Muscle of leg (tissue), 11 donors: ENCODE measurements around the gene PCDHAC2. TPM values are rescaled to one million over a fixed set of nuclear protein-coding genes. Genes with fewer than 3 reads are reported as not detected.

Experiments used
- DNase-seq: peaks from one replicate; pipeline ENCODE4 v3.0.0; 2013
- H3K27ac ChIP-seq: one replicate; pipeline ENCODE4 v1.5.1; 2013; ENCODE audit warnings: mild to moderate bottlenecking, low read length, control low read depth
- H3K27me3 ChIP-seq: one replicate; pipeline ENCODE4 v1.6.1; 2013; ENCODE audit warnings: low read length; ENCODE audit not compliant: control insufficient read depth, insufficient read depth
- H3K36me3 ChIP-seq: one replicate; pipeline ENCODE4 v1.6.1; 2013; ENCODE audit warnings: low read length; ENCODE audit not compliant: control insufficient read depth, insufficient read depth
- H3K4me1 ChIP-seq: one replicate; pipeline ENCODE4 v1.6.1; 2013; ENCODE audit warnings: low read length; ENCODE audit not compliant: control insufficient read depth, insufficient read depth
- H3K4me3 ChIP-seq: one replicate; pipeline ENCODE4 v1.5.1; 2013; ENCODE audit warnings: low read length, control low read depth
- H3K9me3 ChIP-seq: replicated peaks from 2 replicates; pipeline ENCODE4 v1.6.1; 2013; ENCODE audit warnings: low read depth, low read length; ENCODE audit not compliant: control insufficient read depth
- WGBS: methylation state at CpG from one replicate; pipeline ENCODE4 v1.1.5; 2013; ENCODE audit warnings: missing lambda C conversion rate; ENCODE audit not compliant: insufficient coverage; 5-methylcytosine and 5-hydroxymethylcytosine counted together
- polyA plus RNA-seq, 8 donors: library from polyadenylated mRNA; unstranded; fragments of 120-200 nt; gene quantifications; one replicate each; pipeline versions ENCODE4 v1.2.1 to v1.2.3, GENCODE V29; 2013; ENCODE audit warnings: inconsistent platforms in 1 of 8, low replicate concordance in 1 of 8; ENCODE audit not compliant: insufficient read length in 8 of 8, insufficient read depth in 1 of 8
- total RNA-seq: library from RNA; stranded (reverse); fragments of 120-200 nt; gene quantifications from one replicate; pipeline ENCODE4 v1.2.4, GENCODE V29; 2013

Gene PCDHAC2
- total and polyA plus RNA-seq, 9 donors, result 0.83 to 3.9 (median 1.9) TPM

DNA sequence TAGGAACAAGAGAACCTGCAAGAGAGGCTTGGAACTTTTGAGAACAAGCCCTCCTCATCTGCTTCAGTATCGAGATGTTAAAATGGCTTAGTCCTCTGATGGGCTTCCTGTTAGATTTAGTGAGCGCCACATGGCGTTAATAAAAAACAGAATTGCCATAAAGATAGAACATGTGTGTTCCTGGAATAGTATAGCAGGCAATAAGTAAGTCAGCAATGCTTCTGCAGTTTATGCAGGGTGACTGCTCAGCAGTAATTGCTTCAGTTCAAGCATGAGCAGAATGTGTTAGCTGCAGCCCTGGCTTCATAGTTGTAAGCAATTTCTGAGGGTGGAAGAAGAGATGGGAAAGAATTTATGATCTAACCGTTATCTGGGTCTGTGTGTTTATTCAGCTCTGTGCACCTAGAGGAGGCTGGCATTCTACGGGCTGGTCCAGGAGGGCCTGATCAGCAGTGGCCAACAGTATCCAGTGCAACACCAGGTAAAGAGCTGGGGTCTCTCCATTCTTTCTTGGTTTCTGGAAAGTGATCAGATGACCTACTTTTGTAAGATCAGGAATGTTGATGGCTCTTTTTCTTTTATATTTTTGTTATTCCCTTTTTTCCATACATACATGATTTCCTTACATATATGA, 15.9 kb downstream of the PCDHAC2 start:
- Histone ChIP-seq H3K27me3 (no peaks in the 10 kb centered on the region), H3K27ac (no peak overlapping the region), H3K9me3 (no peaks in the 10 kb centered on the region), H3K4me3 (no peak overlapping the region), H3K4me1 (peaks cover 3% of the 10 kb centered on the region), H3K36me3 (no peaks in the 10 kb centered on the region)
- 29% methylated on average over 2 of the region's 5 CpGs for WGBS
- DNase-seq, result peak; percentile 14

- no CpG with 5 or more reads among the region's 3 CpGs for WGBS
- Histone ChIP-seq H3K27me3 (no peaks in the 10 kb centered on the region), H3K4me3 (no peak overlapping the region), H3K36me3 (no peaks in the 10 kb centered on the region), H3K9me3 (no peaks in the 10 kb centered on the region), H3K27ac (no peak overlapping the region), H3K4me1 (peaks cover 3% of the 10 kb centered on the region)
- peak; percentile 66 for DNase-seq
Observed at GRCh38 chr5:140986117-140986521, 19.8 kb downstream of the PCDHAC2 start.

- DNase-seq, result no peak
- no peak overlapping the region for H3K27ac ChIP-seq
- no peaks in the 10 kb centered on the region for H3K27me3 ChIP-seq
- H3K4me1 ChIP-seq, result peaks cover 3% of the 10 kb centered on the region
- WGBS, result no CpG with 5 or more reads among the region's 5 CpGs
- no peaks in the 10 kb centered on the region for H3K9me3 ChIP-seq
- no peaks in the 10 kb centered on the region for H3K36me3 ChIP-seq
- H3K4me3 ChIP-seq, result no peak overlapping the region
Observed at GRCh38 chr5:140988100-140988499, 21.8 kb downstream of the PCDHAC2 start.

DNA sequence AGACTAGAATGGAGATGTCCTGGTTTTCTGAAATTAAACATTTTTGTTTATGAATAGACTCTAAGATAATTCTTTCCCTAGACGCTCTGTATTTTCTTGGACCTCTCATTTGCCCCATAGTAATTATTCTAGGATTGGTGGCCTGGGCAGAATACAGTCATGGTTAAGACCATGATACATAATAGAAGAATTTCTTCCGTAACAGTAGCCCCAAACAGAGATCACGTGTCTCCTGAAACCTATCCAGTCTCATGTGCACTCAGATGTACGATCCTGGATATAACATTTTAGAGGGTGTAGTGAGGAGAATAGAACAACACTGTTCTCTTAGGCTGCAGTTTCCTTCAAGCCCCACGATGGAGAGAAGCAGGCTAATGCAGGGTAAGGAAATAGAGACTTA, 22.3 kb downstream of the PCDHAC2 start:
- H3K36me3 ChIP-seq, result no peaks in the 10 kb centered on the region
- DNase-seq, result no peak
- no CpG with 5 or more reads among the region's 5 CpGs for WGBS

DNA sequence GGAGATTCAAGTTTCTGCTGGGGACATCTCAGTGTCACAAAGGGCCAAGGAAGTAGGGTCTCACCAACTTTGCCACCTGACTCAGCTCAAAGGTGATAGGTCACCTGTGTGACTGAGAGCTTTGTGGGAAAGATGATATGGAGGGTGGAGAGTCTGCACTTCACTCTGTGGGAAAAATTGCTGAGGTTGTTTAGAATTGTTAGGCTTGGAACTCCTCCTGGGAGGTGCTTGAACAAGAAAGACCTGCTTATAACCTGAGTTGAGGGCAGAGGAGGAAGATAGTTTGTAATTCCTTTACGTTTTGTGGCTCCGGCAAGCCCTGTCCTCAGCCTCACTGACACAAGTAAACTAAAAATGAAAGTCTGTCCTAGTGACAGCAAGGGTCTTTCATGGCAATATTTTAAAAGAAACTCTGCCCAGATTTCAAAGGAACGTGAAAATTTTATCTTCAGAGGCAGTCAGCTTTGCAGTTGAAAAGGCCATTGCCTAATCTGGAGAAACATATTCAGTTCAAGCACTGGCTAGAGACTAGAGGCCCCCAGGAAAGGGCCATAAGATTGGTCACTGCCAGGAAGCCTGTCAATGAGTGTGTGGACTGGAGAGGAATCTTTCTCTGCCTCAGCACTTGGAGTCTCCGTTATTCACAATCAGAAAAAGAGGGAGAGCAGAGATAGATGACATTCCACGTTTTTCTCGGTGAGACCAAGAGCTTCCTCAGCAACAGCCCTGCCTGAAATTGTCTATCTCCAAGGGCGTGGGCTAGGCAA, 23.2 kb downstream of the PCDHAC2 start:
- Histone ChIP-seq H3K4me1 (peaks cover 3% of the 10 kb centered on the region), H3K27me3 (no peaks in the 10 kb centered on the region), H3K27ac (no peak overlapping the region), H3K9me3 (no peaks in the 10 kb centered on the region), H3K4me3 (no peak overlapping the region), H3K36me3 (no peaks in the 10 kb centered on the region)
- DNase-seq, result no peak
- 70% methylated on average over 5 of the region's 7 CpGs for whole genome bisulfite sequencing

More for the DNA sequence above, 22.3 kb downstream of the PCDHAC2 start:
- no peaks in the 10 kb centered on the region for H3K9me3 ChIP-seq
- no peaks in the 10 kb centered on the region for H3K27me3 ChIP-seq
- no peak overlapping the region for H3K27ac ChIP-seq
- no peak overlapping the region for H3K4me3 ChIP-seq
- peaks cover 3% of the 10 kb centered on the region for H3K4me1 ChIP-seq

GRCh38 chr5:140992828-140993227, 26.6 kb downstream of the PCDHAC2 start:
- no peak for DNase-seq

GRCh38 chr5:140996060-140996459, 29.8 kb downstream of the PCDHAC2 start:
- H3K27ac ChIP-seq, result no peak overlapping the region
- DNase-seq, result peak; percentile 18
- H3K4me3 ChIP-seq, result no peak overlapping the region
- no peaks in the 10 kb centered on the region for H3K9me3 ChIP-seq
- H3K27me3 ChIP-seq, result no peaks in the 10 kb centered on the region
- no peaks in the 10 kb centered on the region for H3K36me3 ChIP-seq
- WGBS, result 80% methylated on average over 1 of the region's 1 CpG
- no peaks in the 10 kb centered on the region for H3K4me1 ChIP-seq

More at GRCh38 chr5:140992828-140993227, 26.6 kb downstream of the PCDHAC2 start:
- Histone ChIP-seq H3K36me3 (no peaks in the 10 kb centered on the region), H3K27ac (no peak overlapping the region), H3K4me3 (no peak overlapping the region), H3K4me1 (no peaks in the 10 kb centered on the region), H3K9me3 (no peaks in the 10 kb centered on the region), H3K27me3 (no peaks in the 10 kb centered on the region)
- WGBS, result no CpG with 5 or more reads among the region's 2 CpGs

- Histone ChIP-seq H3K4me3 (no peak overlapping the region), H3K9me3 (no peaks in the 10 kb centered on the region), H3K36me3 (no peaks in the 10 kb centered on the region), H3K27me3 (peaks cover 3% of the 10 kb centered on the region), H3K27ac (no peak overlapping the region), H3K4me1 (no peaks in the 10 kb centered on the region)
- WGBS, result 80% methylated on average over 1 of the region's 2 CpGs
- no peak for DNase-seq
Observed at GRCh38 chr5:140998921-140999410, 32.7 kb downstream of the PCDHAC2 start.

GRCh38 chr5:141001446-141001843, 35.2 kb downstream of the PCDHAC2 start:
- WGBS, result 0% methylated on average over 2 of the region's 9 CpGs
- H3K27ac ChIP-seq, result no peak overlapping the region

GRCh38 chr5:141001844-141002604, 35.7 kb downstream of the PCDHAC2 start:
- H3K4me1 ChIP-seq, result no peaks in the 10 kb centered on the region
- H3K4me3 ChIP-seq, result peak overlapping the region; percentile 14
- peaks cover 3% of the 10 kb centered on the region for H3K27me3 ChIP-seq
- H3K9me3 ChIP-seq, result no peaks in the 10 kb centered on the region
- 1% methylated on average over 15 of the region's 19 CpGs for WGBS
- H3K36me3 ChIP-seq, result no peaks in the 10 kb centered on the region
- H3K27ac ChIP-seq, result no peak overlapping the region
- DNase-seq, result peak; percentile 31

More at GRCh38 chr5:141001446-141001843, 35.2 kb downstream of the PCDHAC2 start:
- H3K27me3 ChIP-seq, result peaks cover 3% of the 10 kb centered on the region
- peak overlapping the region; percentile 14 for H3K4me3 ChIP-seq
- no peaks in the 10 kb centered on the region for H3K4me1 ChIP-seq
- peak; percentile 9 for DNase-seq
- H3K9me3 ChIP-seq, result no peaks in the 10 kb centered on the region
- no peaks in the 10 kb centered on the region for H3K36me3 ChIP-seq
